Mammary epithelial cell (primary cell): ENCODE data around the gene THADA.

Experiments used
- CTCF ChIP-seq, 2 donors: IDR thresholded peaks in 1 of 2; conservative IDR thresholded peaks in 1 of 2; 2 replicates each; pipeline ENCODE4 v1.5.1; 2011 to 2012; ENCODE audit warnings: inconsistent platforms in 2 of 2, low read length in 2 of 2, mild to moderate bottlenecking in 2 of 2, control low read depth in 1 of 2, low read depth in 1 of 2; ENCODE audit not compliant: insufficient read depth in 1 of 2; ENCODE audit errors: extremely low read depth in 1 of 2
- EZH2 ChIP-seq: IDR thresholded peaks from 2 replicates; pipeline ENCODE4 v1.6.1; 2012; ENCODE audit warnings: low read length, inconsistent platforms, borderline replicate concordance

DNA sequence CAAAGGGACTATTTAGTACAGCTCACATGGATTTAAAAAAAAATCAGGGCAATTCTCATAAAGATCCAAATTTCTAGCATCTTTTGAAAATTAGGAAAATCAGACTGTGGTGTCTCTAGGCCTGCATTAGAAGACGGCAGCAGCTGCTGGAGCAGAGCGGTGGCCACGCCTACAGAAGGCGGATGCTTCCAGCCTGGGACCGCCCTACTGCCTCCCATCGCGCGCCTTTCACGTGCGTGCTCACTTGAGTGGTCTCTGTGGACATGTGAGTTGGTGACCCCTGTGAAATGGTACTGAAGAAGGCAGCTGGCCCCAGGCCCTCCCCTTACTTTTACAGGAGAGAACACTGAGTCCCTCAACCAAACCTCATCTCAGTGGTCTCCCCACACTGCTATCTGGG is 354.3 kb downstream of the THADA start:
- TF ChIP-seq CTCF (conservative IDR thresholded peaks at IDR 0.05 in 1 of 2, IDR thresholded peaks at IDR 0.05 in 1 of 2; ENCODE audit: extremely low read depth in 1 of 2, insufficient read depth in 1 of 2, low read depth in 1 of 2, low read length in 2 of 2) (no peak), EZH2 (no peak)
